DMS153 treated with DMSO at 0.1 percent for 48 hours (cell line): ENCODE measurements around the gene C1orf226.

Source experiments
- DNase-seq: peaks from one replicate; lab custom pipeline; 2025; ENCODE audit not compliant: unreplicated experiment; lab: John Stamatoyannopoulos, UW

Gene C1orf226

DNA sequence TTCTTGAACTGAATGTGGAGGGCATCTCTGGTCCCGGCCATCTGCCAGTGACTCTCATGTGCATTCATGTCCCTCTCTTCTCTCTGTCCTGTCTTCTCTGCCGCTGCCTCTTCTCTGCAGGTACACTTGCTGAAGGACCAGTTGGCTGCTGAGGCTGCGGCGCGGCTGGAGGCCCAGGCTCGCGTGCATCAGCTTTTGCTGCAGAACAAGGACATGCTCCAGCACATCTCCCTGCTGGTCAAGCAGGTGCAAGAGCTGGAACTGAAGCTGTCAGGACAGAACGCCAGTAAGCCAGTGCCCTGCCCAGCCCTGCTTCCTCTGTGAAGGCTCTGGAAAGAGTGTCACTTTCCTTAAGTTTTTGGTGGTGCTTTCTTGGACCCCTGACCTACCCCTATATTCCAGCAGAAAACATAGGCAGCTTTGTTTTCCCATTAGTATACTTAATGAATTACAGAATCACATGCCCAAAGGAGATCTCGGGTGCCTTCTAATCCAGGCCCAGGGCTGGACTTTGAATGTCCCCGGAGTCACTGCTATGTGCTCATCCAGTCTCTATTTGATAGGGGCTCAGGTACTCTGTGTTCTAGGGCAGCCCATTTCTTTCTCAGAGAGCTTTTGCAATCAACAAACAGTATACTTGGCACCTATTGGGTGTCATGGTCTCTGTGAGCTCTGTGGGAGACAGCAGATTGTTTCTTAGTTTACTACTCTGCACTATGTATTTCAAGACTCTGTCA lies 16.1 kb upstream of the C1orf226 start:
- no peak for DNase-seq

DNA sequence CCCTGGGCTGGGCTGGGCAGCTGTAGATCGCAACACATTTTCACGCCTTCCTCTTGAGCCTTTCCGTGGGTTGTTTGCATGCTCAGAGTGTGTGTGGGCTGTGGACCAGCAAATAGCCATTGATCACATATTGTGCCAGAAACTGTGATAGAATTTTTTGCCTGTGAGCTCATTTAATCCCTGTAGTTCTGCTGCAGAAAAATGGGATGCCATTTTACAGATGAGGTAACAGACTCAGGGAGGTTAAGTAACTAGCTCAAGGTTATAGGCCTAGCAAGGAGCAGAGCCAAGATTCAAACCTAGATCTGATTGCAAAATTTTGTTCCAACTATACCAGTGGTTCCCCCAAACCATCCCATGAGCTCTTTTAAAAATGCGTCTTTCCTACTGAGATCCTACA lies 15.4 kb upstream of the C1orf226 start:
- DNase-seq: no peak

DNA sequence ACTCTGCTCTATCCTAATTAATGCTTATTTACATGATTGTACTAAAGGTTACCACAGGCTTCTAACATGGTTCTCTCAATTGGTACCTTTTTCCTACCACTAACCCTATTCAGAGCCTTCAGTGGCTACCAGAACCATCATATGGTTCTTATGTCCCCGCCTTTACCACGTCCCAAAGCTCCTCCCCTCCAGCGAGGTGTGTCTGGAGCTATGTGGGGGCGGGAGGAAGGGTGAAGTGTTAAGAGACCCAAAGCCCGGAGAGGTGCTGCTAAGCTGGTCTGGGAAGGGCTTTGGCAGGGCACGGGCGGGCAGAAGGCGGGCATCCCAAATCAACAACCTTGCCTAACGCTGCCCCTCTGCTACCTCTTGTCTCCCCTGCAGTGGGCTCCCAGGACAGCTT lies 14.9 kb upstream of the C1orf226 start:
- DNase-seq: no peak

DNA sequence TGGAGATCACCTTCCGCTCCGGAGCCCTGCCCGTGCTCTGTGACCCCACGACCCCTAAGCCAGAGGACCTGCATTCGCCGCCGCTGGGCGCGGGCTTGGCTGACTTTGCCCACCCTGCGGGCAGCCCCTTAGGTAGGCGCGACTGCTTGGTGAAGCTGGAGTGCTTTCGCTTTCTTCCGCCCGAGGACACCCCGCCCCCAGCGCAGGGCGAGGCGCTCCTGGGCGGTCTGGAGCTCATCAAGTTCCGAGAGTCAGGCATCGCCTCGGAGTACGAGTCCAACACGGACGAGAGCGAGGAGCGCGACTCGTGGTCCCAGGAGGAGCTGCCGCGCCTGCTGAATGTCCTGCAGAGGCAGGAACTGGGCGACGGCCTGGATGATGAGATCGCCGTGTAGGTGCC lies 14.5 kb upstream of the C1orf226 start:
- no peak for DNase-seq

DNA sequence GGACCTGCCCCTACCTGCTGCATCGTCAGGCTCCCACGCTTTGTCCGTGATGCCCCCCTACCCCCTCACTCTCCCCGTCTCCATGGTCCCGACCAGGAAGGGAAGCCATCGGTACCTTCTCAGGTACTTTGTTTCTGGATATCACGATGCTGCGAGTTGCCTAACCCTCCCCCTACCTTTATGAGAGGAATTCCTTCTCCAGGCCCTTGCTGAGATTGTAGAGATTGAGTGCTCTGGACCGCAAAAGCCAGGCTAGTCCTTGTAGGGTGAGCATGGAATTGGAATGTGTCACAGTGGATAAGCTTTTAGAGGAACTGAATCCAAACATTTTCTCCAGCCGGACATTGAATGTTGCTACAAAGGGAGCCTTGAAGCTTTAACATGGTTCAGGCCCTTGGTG lies 13.8 kb upstream of the C1orf226 start:
- no peak for DNase-seq

DNA sequence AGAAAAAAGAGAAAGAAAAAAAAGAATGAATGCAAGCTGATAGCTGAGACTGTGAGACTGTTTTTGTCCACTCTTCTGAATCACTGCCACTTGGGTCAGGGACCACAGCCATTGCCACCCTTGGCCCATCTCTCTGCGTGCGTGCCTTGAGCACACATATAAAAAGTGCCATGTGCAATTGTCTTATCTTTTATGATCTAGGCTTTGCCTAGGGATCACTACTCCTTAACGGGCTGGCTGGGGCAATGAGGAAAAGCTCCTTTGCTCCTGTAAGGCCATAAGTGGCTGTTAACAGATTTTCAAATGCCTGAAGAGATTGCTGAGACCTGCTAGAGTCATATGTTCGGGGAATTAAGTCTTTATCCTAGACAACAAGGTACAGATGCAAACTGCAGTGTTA lies 13.1 kb upstream of the C1orf226 start:
- no peak for DNase-seq

DNA sequence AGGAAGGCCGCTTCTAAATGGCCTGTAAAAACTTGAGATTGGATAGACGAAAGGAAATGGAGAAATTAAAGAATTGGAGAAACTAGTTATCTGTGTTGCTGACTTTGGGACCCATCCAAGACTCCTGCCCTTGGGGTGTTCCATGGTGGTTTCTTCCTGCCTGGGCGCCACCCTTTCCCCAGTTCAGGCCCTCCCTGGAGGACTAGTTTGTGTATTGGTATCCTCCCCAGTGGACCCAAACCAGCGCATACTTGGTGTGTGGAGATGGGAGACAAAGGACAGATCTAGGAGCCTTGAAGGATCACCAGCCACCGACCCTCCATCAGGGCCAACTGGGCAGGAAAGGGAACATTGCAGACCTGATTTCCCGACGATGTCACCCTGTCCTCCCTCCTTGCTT lies 12.0 kb upstream of the C1orf226 start:
- no peak for DNase-seq

DNA sequence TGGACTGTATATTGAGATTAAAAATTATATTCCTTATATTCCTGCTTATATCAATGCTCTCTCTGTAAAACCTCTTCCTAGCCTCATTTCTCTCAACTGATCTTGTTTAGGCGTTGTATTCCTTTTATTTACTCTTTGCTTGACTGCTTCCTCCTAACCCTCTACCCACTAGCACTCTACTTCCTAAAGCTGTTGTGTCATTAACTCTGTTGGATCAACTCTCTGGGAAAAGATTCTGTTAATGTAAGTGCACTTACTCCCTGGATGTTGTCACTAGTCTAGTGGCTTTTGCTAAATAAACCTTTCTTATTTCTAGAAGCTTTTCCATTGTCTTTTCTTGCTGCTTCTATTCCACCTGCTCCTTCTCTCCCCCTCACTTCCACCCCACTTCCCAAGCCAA lies 11.4 kb upstream of the C1orf226 start:
- no peak for DNase-seq

DNA sequence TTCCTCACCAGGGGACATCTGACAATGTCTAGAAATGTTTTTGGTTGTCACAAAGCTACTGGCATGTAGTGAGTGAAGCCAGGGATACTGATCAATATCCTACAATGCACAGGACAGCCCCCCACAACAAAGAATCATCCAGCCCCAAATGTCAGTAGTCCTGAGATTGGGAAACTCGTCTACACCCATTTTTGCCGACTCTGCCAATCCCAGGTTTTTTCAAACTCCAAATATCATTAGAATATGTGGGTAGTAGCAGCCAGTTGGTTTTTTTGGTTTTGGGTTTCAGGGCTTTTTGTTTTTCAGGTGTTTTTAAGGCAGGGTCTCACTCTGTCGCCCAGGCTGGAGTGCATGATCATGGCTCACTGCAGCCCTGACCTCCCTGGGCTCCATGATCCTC lies 10.8 kb upstream of the C1orf226 start:
- DNase-seq: no peak

DNA sequence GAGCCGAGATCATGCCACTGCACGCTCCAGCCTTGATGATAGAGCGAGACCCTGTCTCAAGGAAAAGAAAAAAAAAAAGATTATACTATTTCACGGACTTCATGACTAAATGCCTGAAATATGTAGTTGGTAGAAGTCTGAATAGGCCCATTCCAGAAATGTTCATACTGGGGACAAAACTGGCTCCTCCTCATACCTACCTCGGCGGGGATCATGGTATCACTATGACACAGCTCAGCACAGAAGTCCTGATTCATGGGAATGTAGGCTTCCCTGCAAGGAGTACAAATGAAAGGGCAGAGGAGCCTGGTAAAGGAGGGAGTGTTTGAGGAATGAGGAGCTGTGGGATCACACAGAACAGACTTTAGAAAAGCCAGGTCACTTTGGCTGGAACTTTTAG lies 9.9 kb upstream of the C1orf226 start:
- no peak for DNase-seq

DNA sequence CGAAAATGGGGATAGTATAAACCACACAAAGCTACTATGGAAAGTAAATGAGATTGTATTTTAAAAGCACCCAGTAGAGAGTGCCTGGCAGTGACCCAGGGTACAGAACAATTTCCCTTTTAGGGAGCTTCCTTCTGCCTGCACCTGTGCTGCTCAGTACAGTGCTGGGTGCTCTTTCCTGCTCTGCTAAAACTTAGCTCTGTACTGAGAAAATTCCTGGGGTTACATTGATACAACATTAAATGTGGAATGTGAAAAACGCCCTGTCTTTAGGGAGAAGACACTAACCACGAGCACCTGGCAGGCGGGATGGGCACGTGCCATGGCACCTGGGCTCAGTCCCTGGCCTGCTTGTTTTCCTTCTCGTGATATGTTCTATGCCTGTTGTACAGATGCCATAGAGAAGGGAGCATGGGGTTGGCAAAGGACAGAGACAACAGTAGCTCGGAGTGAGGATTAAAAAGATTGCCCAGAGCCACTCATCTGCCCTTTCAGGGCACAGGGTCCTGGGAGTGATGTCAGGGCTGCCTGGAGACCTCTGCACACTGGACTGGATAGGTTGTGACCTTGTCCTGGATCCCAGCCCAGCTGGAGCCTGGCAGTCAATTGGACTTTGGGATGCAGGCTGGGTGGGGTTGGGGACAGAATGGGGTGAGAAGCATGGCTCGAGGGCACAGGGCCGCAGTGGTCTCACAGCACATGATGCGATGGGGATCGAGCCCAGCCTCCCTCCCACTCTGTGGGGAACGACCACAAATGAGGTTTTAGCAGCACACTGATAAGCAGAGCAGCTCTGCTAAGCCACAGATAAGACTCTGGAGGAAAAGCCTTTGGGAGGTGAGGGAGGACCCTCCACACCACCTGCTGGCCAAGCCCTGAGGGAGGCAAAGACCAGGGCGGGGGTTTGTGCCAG lies 9.1 kb upstream of the C1orf226 start:
- DNase-seq: no peak

DNA sequence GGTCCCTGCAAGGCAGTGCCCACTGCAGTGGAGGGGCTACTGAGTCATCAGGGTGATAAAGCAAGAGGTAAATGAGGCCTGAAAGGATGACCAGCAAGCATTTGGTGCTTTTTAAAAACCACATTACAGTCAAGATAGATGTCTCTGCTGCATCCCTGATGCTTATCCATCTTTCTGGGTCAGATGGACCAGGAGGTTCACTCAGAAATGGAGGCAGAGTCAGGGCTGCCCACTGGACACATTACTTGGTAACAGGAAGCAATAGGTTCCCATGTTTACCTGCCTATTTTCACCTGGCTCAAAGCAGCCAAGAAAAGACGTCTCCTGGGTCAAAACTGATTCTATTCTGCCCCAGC lies 8.5 kb upstream of the C1orf226 start:
- no peak for DNase-seq

DNA sequence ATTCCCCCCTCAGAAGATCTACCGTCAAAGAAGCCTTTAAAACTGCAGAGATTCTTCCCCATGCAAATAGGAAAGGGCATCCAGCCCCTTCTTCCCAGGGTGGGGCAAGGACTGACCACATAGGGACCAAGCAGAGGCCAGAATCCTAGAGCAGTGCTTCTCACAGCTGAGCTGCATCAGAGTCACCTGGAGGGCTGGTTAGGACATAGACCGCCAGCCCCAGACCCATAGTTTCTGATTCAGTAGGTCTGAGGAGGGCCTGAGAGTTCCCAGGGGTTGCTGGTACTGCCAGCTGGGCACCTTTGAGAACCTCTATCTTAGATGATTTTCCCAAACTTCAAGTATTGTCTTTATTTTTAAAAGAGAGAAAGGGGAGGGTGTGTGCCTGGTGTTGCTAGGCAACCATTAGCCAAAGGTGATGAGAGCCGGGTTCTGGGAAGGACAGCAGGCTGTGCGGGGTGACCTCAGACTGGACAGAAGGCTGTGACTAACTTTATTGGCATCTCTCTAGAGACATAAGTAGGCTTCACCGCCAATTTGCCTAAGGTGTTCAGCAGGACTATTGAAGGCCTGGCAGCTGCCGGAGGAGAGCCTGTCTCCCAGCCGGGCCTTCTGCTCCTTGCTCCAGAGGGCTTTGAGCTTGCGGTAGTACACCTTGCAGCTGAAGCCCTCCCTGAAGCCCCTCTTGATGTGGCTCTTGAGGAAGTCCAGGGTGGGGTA lies 7.8 kb upstream of the C1orf226 start:
- DNase-seq: no peak

DNA sequence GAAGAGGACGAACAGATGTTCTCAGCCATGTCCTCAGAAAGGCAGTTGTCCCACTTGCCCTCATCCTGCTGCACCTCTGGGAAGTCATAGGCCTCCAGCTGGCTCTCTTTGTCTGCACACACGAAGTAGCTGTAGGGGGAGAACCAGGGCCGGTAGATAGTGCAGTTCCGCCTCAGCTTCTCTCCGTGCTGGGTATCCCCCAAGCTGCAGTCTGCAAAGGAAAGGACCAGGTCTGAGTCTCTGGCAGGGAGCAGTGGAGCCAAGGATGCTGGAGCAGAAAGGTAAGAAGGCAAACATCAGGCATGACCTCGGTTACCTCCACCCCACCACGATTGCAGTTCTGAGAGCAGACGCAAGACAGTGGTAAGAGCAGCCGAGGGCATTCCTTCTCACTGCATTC lies 7.1 kb upstream of the C1orf226 start:
- DNase-seq: no peak

DNA sequence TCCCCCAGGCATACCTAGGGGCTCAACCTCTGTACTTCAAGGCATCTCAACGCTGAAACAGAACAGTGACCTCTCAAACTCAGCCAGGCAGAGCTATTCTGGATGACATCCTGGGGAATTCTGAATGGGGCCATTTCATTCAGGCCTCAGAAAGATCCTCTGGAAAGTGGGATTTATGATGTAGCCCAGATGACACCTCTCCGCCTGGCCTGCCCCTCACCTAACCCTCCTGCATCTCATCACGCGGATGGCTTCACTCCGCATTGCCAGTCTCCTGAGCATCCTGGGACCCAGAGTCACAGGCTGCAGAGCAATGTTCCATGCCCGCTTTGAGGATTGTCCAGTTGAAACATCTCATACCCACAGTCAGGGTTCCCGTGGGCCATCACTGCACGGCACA lies 6.1 kb upstream of the C1orf226 start:
- no peak for DNase-seq

DNA sequence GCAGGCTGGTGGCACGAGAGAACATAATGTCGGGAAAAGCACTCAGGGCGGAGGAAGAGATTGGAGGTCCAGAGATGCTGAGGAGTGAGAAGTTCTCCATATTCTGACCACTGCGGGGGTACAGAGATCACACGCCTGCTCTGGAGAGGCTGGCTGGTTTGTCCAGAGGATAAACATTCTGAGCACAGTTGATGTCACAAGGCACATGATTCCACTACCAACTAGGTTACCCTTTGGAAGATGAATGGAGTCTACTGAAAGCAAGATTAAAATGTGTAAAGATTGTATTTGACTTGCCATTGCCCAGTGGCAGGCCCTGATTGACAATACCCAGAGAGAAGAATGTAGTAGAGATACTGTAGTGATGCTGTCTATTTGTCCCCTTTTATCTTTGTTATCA lies 4.8 kb upstream of the C1orf226 start, which contains the start of gene SPATA46:
SPATA46 (minus strand) TSS at position 164 of the 400 bp plus-strand sequence; CDS start at position 100, 64 bp downstream.
- DNase-seq: no peak

DNA sequence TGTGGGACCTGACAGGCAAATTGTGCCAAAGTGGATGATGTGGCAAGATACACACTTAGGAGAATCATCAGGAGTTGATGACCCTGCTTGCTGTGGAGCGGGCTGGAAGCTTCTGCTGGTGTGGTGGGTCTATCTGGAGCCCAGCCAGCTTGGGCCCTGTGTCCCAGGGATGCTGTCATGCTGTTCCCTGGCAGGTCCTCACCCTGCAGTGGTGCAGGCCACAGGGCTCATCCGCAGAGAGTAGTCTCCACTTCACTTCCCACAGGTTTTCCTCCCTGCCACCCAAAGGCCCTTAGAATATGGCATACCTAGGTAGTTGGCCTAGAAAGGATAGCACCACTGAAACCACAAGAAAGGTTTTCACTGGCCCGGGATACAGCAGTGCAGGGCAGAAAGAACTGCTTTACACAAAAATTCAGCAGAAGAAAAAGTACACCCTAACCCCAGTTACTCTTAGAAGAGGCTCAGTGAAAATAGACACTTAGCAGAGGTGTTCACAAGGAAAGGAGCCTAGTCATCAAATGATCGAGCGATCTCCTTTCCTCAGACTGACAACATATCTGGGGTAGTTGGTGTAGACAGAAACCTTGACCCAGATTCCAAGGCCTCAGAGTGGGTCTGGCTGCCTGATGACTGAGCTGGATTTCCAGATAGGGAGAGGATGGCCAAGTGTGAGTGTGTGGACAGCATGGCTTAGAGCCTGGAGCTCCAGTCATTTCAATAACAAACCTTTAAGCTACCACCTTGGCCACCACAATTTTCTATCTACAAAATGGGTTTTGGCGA lies 1.3 kb upstream of the C1orf226 start:
- no peak for DNase-seq

DNA sequence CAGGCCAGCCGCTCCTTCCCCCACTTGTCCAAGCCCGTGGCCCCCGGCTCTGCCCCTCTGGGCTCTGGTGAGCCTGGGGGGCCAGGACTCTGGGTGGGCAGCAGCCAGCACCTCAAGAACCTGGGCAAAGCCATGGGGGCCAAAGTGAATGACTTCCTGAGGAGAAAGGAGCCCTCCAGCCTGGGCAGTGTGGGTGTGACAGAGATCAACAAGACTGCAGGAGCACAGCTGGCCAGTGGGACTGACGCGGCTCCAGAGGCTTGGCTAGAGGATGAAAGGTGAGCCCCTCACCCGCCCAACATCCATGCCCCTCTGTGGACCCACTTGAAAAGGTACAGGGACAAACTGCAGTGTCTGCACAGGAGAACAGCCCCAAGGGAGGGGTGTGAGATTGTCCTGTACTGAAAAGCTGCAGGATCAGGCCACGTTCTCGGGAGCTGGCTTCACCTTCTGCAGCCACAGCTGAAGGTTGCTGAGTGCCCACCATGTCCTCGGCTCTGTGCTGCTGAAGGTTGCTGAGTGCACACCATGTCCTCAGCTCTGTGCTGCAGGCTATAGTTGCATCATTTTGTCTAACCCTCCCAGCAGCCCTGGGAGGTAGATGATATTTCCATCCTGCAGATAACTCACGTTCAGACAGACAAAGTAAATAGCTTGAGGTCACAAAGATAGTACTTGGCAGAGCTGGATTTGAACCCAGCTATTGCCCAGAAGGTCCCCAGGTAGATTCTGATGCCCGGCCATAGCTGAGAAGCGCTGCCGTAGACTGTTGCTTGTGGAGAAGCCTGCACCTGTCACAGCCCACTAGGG lies 618 bp downstream of the C1orf226 start:
- DNase-seq: no peak

DNA sequence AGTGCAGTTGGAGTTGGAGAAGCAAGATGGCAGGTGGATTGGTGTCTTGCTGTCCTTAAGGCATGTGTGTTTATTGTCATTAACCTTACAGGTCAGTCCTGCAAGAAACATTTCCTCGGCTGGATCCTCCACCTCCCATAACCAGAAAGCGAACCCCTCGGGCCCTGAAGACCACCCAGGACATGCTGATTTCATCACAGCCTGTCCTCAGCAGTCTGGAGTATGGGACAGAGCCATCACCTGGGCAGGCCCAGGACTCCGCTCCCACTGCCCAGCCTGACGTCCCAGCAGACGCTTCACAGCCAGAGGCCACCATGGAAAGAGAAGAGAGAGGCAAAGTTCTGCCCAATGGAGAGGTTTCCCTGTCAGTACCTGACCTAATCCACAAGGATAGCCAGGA lies 1.6 kb downstream of the C1orf226 start:
- DNase-seq: no peak

DNA sequence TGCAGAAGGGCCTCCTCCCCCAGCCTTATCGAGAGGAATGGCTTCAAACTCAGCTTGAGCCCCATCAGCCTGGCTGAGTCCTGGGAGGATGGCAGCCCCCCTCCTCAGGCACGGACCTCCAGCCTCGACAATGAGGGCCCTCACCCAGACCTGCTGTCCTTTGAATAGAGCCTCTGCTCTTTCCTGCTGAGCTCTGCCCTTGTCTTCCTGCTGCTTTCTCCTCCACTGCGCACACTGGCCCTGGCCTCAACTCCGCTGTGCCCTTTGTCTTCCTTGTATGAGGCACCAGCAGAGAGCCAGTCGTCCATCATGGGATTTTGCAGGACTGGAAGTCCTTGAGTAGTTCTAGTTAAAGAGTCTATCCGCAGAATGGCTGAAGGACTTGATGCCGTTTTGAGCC lies 2.0 kb downstream of the C1orf226 start:
- DNase-seq: no peak
